Measurements from ENCODE around the gene CSTPP1. TPM values are rescaled to one million over a fixed set of nuclear protein-coding genes. Genes with fewer than 3 reads are reported as not detected.

Gene CSTPP1
- total RNA-seq, 4 donors from 2014 or later: 18.3 to 27.0 (median 24.6) TPM

DNA sequence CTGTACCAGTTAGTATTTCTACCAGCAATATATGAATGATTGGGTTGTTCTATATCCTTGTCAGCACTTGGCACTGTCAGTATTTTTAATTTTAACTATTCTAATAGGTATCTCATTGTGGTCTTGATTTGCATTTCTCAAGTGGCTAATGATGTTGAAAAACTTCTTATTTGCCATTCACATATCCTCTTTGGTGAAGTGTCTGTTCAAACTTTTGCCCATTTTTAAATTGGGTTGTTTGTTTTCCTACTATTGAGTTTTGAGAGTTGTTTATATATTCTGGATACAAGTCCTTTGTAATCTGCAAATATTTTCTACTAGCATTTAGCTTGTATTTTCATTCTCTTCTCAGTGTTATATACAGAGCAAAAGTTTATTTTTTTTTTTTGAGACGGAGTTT, 82.1 kb downstream of the CSTPP1 start:
- no peaks in the 10 kb centered on the region for H3K9me3 ChIP-seq
- no peaks in the 10 kb centered on the region for H3K27me3 ChIP-seq
- H3K36me3 ChIP-seq: no peaks in the 10 kb centered on the region
- TF ChIP-seq EP300 (IDR thresholded peaks at IDR 0.05; ENCODE audit: low read depth): no peak
- TF ChIP-seq, protein P1, sequence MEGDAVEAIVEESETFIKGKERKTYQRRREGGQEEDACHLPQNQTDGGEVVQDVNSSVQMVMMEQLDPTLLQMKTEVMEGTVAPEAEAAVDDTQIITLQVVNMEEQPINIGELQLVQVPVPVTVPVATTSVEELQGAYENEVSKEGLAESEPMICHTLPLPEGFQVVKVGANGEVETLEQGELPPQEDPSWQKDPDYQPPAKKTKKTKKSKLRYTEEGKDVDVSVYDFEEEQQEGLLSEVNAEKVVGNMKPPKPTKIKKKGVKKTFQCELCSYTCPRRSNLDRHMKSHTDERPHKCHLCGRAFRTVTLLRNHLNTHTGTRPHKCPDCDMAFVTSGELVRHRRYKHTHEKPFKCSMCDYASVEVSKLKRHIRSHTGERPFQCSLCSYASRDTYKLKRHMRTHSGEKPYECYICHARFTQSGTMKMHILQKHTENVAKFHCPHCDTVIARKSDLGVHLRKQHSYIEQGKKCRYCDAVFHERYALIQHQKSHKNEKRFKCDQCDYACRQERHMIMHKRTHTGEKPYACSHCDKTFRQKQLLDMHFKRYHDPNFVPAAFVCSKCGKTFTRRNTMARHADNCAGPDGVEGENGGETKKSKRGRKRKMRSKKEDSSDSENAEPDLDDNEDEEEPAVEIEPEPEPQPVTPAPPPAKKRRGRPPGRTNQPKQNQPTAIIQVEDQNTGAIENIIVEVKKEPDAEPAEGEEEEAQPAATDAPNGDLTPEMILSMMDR (IDR thresholded peaks at IDR 0.05): no peak
- no peak for TF ChIP-seq POLR2AphosphoS5 (IDR thresholded peaks at IDR 0.05)
- no peak for TF ChIP-seq POLR2A (IDR thresholded peaks at IDR 0.05)
- DNase-seq: no peak
- intact Hi-C loops (cut with DNase I; ENCODE audit: low total_unique reads): no loop called here
- no peak overlapping the region for H3K27ac ChIP-seq
- no peak overlapping the region for H3K4me3 ChIP-seq
- peaks cover 0 to 2% (median 0%) of the 10 kb centered on the region in 4 donors for H3K4me1 ChIP-seq
- in situ Hi-C loops (cut with MboI; ENCODE audit: low pct_ligation_motif_present in 1 of 4, low pct_unique_long_range_greater_than_20kb in 1 of 4, low sequenced_read_pairs in 3 of 4): no loop called here
- 90 to 100% methylated on average over 1 of the region's 1 CpG for WGBS, 2 donors (ENCODE audit: low coverage in 1 of 2)

DNA sequence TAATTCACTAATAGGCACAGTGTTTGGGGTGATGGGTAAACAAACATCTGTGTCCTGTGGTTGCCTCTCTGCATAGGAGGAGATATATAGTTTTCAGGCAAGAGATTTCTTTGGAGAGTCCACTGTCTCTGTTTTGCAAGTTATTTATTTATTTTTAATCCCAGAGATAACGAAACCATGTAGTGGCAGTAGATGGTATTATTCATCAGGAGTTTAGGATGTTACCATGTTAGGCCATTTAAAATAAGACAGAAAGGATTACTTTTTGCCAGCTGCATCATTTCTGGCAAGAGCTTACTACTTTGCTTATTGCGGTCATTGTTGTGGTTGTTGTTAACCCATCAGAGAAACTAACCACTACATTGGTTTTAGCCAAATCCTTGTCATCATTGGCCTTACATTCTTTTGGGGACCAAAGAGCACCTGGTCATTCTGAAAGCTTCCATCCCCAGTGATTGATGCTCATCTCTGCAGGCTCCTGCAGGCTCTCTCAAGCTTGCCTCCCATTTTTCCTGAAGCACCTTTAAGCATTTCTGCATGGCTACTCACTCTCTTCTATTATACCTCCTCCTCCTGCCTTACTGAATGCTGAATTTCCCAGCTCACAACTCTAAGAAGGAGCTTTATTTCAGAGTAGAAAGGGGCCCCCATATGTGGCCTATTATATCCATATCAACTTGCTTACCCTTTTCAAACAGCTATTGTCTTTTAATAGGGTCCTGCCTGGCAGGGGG, 84.4 kb downstream of the CSTPP1 start:
- intact Hi-C loops (cut with DNase I; ENCODE audit: low total_unique reads) (no loop called here), in situ Hi-C loops (cut with MboI; ENCODE audit: low pct_ligation_motif_present in 1 of 4, low pct_unique_long_range_greater_than_20kb in 1 of 4, low sequenced_read_pairs in 3 of 4) (no loop called here)
- Histone ChIP-seq H3K27me3 (no peaks in the 10 kb centered on the region), H3K36me3 (no peaks in the 10 kb centered on the region), H3K9me3 (no peaks in the 10 kb centered on the region), H3K4me1 (peaks cover 0 to 2% (median 0%) of the 10 kb centered on the region in 4 donors), H3K27ac (no peak overlapping the region), H3K4me3 (no peak overlapping the region)
- TF ChIP-seq POLR2AphosphoS5 (IDR thresholded peaks at IDR 0.05): no peak
- TF ChIP-seq POLR2A (IDR thresholded peaks at IDR 0.05): no peak
- no peak for TF ChIP-seq EP300 (IDR thresholded peaks at IDR 0.05; ENCODE audit: low read depth)
- TF ChIP-seq, protein P1 (IDR thresholded peaks at IDR 0.05): no peak
- no peak for DNase-seq
- WGBS, 2 donors (ENCODE audit: low coverage in 1 of 2): 63 to 85% methylated on average over 2 of the region's 2 CpGs

DNA sequence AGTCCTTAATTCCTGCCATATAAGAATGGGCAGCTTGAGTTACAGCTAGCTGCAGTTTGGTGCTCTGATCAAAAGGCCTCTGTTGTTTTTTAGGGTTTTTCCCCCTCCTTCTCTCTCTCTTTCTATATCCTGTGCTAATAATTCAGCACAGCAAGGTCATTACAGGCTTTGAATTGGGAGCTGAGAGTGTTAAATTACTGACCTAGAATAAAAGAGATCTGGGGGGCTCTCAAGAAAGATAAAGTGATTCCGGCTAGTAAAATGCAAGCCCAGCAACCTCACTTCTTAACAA, 84.9 kb downstream of the CSTPP1 start:
- TF ChIP-seq EP300 (IDR thresholded peaks at IDR 0.05; ENCODE audit: low read depth) (no peak), POLR2AphosphoS5 (IDR thresholded peaks at IDR 0.05) (no peak), POLR2A (IDR thresholded peaks at IDR 0.05) (no peak)
- TF ChIP-seq, protein P1 (IDR thresholded peaks at IDR 0.05): no peak
- in situ Hi-C loops (cut with MboI; ENCODE audit: low pct_ligation_motif_present in 1 of 4, low pct_unique_long_range_greater_than_20kb in 1 of 4, low sequenced_read_pairs in 3 of 4) (no loop called here), intact Hi-C loops (cut with DNase I; ENCODE audit: low total_unique reads) (no loop called here)
- 85 to 93% methylated on average over 1 of the region's 1 CpG for WGBS, 2 donors (ENCODE audit: low coverage in 1 of 2)
- no peaks in the 10 kb centered on the region for H3K9me3 ChIP-seq
- no peak overlapping the region for H3K27ac ChIP-seq
- DNase-seq: no peak
- no peak overlapping the region for H3K4me3 ChIP-seq
- H3K36me3 ChIP-seq: no peaks in the 10 kb centered on the region
- H3K4me1 ChIP-seq: peaks cover 0 to 2% (median 0%) of the 10 kb centered on the region in 4 donors
- no peaks in the 10 kb centered on the region for H3K27me3 ChIP-seq

DNA sequence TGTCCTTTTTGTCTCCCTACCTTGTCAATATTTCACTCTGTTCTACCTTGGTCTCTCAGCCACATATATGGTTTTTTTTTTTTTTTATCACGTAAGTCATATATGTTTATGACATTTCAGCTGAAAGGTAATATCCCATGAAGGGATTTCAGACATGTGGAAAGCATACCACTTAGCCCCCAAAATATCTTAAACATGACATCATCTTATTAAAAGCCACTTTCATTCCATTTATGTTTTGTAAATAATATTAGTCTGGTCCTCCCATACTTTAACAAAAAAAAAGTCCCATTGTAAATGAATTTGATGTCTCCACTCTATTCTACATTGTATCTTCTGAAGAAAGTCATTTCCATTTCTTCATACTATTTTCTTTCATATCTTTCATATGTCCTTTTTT, 85.4 kb downstream of the CSTPP1 start:
- Histone ChIP-seq H3K27ac (no peak overlapping the region), H3K36me3 (no peaks in the 10 kb centered on the region), H3K4me1 (peaks cover 0 to 2% (median 0%) of the 10 kb centered on the region in 4 donors), H3K27me3 (no peaks in the 10 kb centered on the region), H3K9me3 (no peaks in the 10 kb centered on the region), H3K4me3 (no peak overlapping the region)
- in situ Hi-C loops (cut with MboI; ENCODE audit: low pct_ligation_motif_present in 1 of 4, low pct_unique_long_range_greater_than_20kb in 1 of 4, low sequenced_read_pairs in 3 of 4) (no loop called here), intact Hi-C loops (cut with DNase I; ENCODE audit: low total_unique reads) (no loop called here)
- no peak for TF ChIP-seq POLR2AphosphoS5 (IDR thresholded peaks at IDR 0.05)
- TF ChIP-seq POLR2A (IDR thresholded peaks at IDR 0.05): no peak
- TF ChIP-seq, protein P1 (IDR thresholded peaks at IDR 0.05): no peak
- no peak for TF ChIP-seq EP300 (IDR thresholded peaks at IDR 0.05; ENCODE audit: low read depth)
- DNase-seq: no peak
- 63 to 82% methylated on average over 1 of the region's 1 CpG for WGBS, 2 donors (ENCODE audit: low coverage in 1 of 2)
